K562 (cell line): ENCODE measurements around the gene ZBTB47. TPM values are rescaled to one million over a fixed set of nuclear protein-coding genes. Genes with fewer than 3 reads are reported as not detected.

Source experiments
- ATAC-seq: fragments of 200-7000 bp; cut with Tn5 transposase; 3 replicates; pipeline ENCODE4 v1.9.1; 2020; ENCODE audit warnings: moderate library complexity
- BruUV-seq: library from RNA; stranded (reverse); fragments of 400-500 nt; replicated peaks from 2 replicates; lab custom pipeline; 2021; lab: Mats Ljungman, UMichigan
- CTCF ChIA-PET: fragments of 300-600 bp; formaldehyde crosslinking; extraction: SDS; loops from one replicate; lab custom pipeline; 2021; ENCODE audit warnings: low intra/inter-chr PET ratio; lab: Yijun Ruan, JAX
- POLR2A ChIA-PET: fragments of 300-600, 350-650 bp; sonication (Branson Sonifier 250); formaldehyde crosslinking; extraction: SDS; loops from one replicate; lab custom pipeline; 2021; ENCODE audit warnings: antibody characterized with exemption, inconsistent platforms; lab: Yijun Ruan, JAX
- DNase-seq, 4 experiments: peaks; one replicate each; pipeline versions ENCODE4 v3.0.0 to v3.0.0-alpha.2; 2011 to 2018; ENCODE audit warnings: low spot score in 3 of 4, mixed read lengths in 3 of 4; ENCODE audit errors: extremely low read depth in 1 of 4
- FAIRE-seq: peaks from 2 replicates; lab custom pipeline; 2011; peaks lifted over from hg19 to GRCh38; lab: Jason Lieb, UNC
- H2AFZ ChIP-seq: 2 replicates; pipeline ENCODE4 v1.6.0; 2011; ENCODE audit warnings: low read depth, low read length, control low read depth, inconsistent platforms
- H3K27ac ChIP-seq: fragments of 200-600 bp; 3 replicates; pipeline ENCODE4 v1.8.0; 2011; ENCODE audit warnings: low read depth, mild to moderate bottlenecking, control low read depth, inconsistent platforms, low read length, moderate library complexity, mixed read lengths; ENCODE audit errors: extremely low read depth
- H3K27me3 ChIP-seq, 2 experiments: fragments of 300-600 bp in 1 of 2; 2 replicates in 1 of 2; 3 replicates in 1 of 2; pipeline versions ENCODE4 v1.6.0 to v1.8.0; 2011; ENCODE audit warnings: inconsistent platforms in 2 of 2, low read length in 2 of 2, mild to moderate bottlenecking in 1 of 2, mixed read lengths in 1 of 2, moderate library complexity in 1 of 2; ENCODE audit not compliant: control insufficient read depth in 2 of 2, insufficient read depth in 2 of 2
- H3K36me3 ChIP-seq: fragments of 300-600 bp; 3 replicates; pipeline ENCODE4 v1.8.0; 2011; ENCODE audit warnings: mild to moderate bottlenecking, low read length, inconsistent platforms; ENCODE audit not compliant: control insufficient read depth, insufficient read depth
- H3K4me1 ChIP-seq, 2 experiments: fragments of 200-600 bp in 1 of 2; replicated peaks in 1 of 2; 2 replicates in 1 of 2; 3 replicates in 1 of 2; pipeline versions ENCODE4 v1.5.1 to v1.8.0; 2011; ENCODE audit warnings: inconsistent platforms in 2 of 2, low read length in 2 of 2, mild to moderate bottlenecking in 1 of 2, mixed read lengths in 1 of 2, moderate library complexity in 1 of 2; ENCODE audit not compliant: control insufficient read depth in 2 of 2, insufficient read depth in 2 of 2
- H3K4me2 ChIP-seq: 2 replicates; pipeline ENCODE4 v1.6.1; 2011; ENCODE audit warnings: low read length, control low read depth, inconsistent platforms, mixed read lengths; ENCODE audit not compliant: insufficient read depth
- H3K4me3 ChIP-seq: fragments of 200-600 bp; sonication (generic), shearing (Covaris generic); 2 replicates; pipeline ENCODE4 v1.5.1; 2016; ENCODE audit warnings: control low read depth, inconsistent platforms
- H3K79me2 ChIP-seq: fragments of 200-600 bp; 3 replicates; pipeline ENCODE4 v1.8.0; 2011; ENCODE audit warnings: low read length, inconsistent platforms; ENCODE audit not compliant: control insufficient read depth, insufficient read depth
- H3K9ac ChIP-seq, 2 experiments: 2 replicates each; pipeline versions ENCODE4 v1.6.0 to v1.6.1; 2011; ENCODE audit warnings: low read depth in 2 of 2, low read length in 2 of 2, control low read depth in 1 of 2, inconsistent platforms in 1 of 2, mild to moderate bottlenecking in 1 of 2, mixed read lengths in 1 of 2; ENCODE audit not compliant: insufficient read depth in 1 of 2
- H3K9me1 ChIP-seq: one replicate; pipeline ENCODE4 v1.6.0; 2011; ENCODE audit warnings: inconsistent platforms, mild to moderate bottlenecking, low read length, moderate library complexity; ENCODE audit not compliant: control insufficient read depth, insufficient read depth
- H3K9me3 ChIP-seq: replicated peaks from 2 replicates; pipeline ENCODE4 v1.5.1; 2011; ENCODE audit warnings: low read depth, low read length, inconsistent platforms; ENCODE audit not compliant: control insufficient read depth, insufficient read depth
- H4K20me1 ChIP-seq: replicated peaks from 2 replicates; pipeline ENCODE4 v1.6.1; 2011; ENCODE audit warnings: low read length, inconsistent platforms, mixed read lengths; ENCODE audit not compliant: control insufficient read depth, insufficient read depth
- CTCF ChIP-seq, 3 experiments: IDR thresholded peaks in 2 of 3; conservative IDR thresholded peaks in 1 of 3; 2 replicates each; pipeline ENCODE4 v1.5.1; 2011 to 2012; ENCODE audit warnings: low read length in 3 of 3, mild to moderate bottlenecking in 3 of 3, control low read depth in 2 of 3, improper control_type of control experiment in 1 of 3, inconsistent platforms in 1 of 3, low read depth in 1 of 3, mixed read lengths in 1 of 3, moderate library complexity in 1 of 3; ENCODE audit not compliant: insufficient read depth in 2 of 3
- NFIC ChIP-seq: fragments of 450-650 bp; IDR thresholded peaks from 2 replicates; pipeline ENCODE4 v1.6.1; 2017; ENCODE audit warnings: mild to moderate bottlenecking, inconsistent platforms
- WGBS: fragments of 100-300 bp; shearing (Covaris generic); methylation state at CpG from one replicate; pipeline ENCODE4 v1.1.6; 2016; ENCODE audit warnings: low coverage, mixed read lengths; ENCODE audit not compliant: insufficient coverage; ENCODE audit errors: missing lambda C conversion rate; 5-methylcytosine and 5-hydroxymethylcytosine counted together
- in situ Hi-C: fragments of 300-500 bp; cut with MboI; formaldehyde crosslinking; loops from 4 replicates; pipeline ENCODE4 v1.15.0; 2018; ENCODE audit warnings: inconsistent platforms, mixed read lengths
- intact Hi-C: fragments of 100-400 bp; cut with micrococcal nuclease; formaldehyde crosslinking; loops from 2 replicates; pipeline ENCODE4 v1.14.2; 2022
- polyA plus RNA-seq, 8 experiments: library from polyadenylated mRNA; depleted of rRNA in 4 of 8; stranded (reverse) in 5 of 8; unstranded in 3 of 8; fragments of >200 nt; fragmentation: Nextera tagmentation in 2 of 8; fragmentation: Illumina TruSeq in 1 of 8; extraction: Ambion mirVana in 2 of 8; extraction: Trizol in 1 of 8; gene quantifications; 2 replicates each; pipeline versions ENCODE4 v1.2.1 to v1.2.3, GENCODE V29; 2011 to 2014; ENCODE audit warnings: inconsistent platforms in 1 of 8, missing spikeins in 1 of 8
- total RNA-seq, 7 experiments: library from RNA; depleted of rRNA in 6 of 7; stranded (reverse); fragments of >200 nt in 6 of 7; fragmentation: Illumina TruSeq in 2 of 7; extraction: Trizol in 2 of 7; gene quantifications; 2 replicates each; pipeline versions ENCODE4 v1.2.1 to v1.2.3, GENCODE V29; 2011 to 2021; ENCODE audit warnings: low replicate concordance in 1 of 7

The ZBTB47 gene
- total and polyA plus RNA-seq, 9 of the 15 experiments (the other 6 are each of a cell fraction or from before 2014, with no cell fraction given): 0.11 to 4.6 (median 1.7) TPM; not detected in 1

- intact Hi-C loops (no loop called here), in situ Hi-C loops (no loop called here)
- Histone ChIP-seq H3K36me3 (no peaks in the 10 kb centered on the region), H3K4me1 (peaks cover 0 to 13% of the 10 kb centered on the region in 2 experiments; a peak in 2 of 5 replicates), H3K4me2 (no peak overlapping the region), H2AFZ (no peak overlapping the region), H3K9me3 (no peaks in the 10 kb centered on the region)
- no TSS peak for BruUV-seq
- FAIRE-seq: no peak
- CTCF ChIA-PET: interaction anchor here (0.6 kb wide), 1 partner anchor 87 kb away, joined by 4 read pairs; no protein-coding TSS in a partner anchor
- peak in 1 of 3 experiments; percentile 19; a peak in 1 of 6 replicates for TF ChIP-seq CTCF (IDR thresholded peaks at IDR 0.05 in 2 of 3, conservative IDR thresholded peaks at IDR 0.05 in 1 of 3; ENCODE audit: insufficient read depth in 2 of 3, low read depth in 1 of 3, low read length in 3 of 3)
- TF ChIP-seq NFIC: no peak
- TF ChIP-seq, all 486 proteins: peak for 1
- no peaks in the 10 kb centered on the region for H3K79me2 ChIP-seq
- DNase-seq: no peak
- WGBS: under 1% methylated on average over 10 of the region's 10 CpGs
- peak; percentile 46 for ATAC-seq
- H3K9ac ChIP-seq: no peak overlapping the region
- POLR2A ChIA-PET: interaction anchor here (0.6 kb wide), 1 partner anchor 52 kb away, joined by 4 read pairs; no protein-coding TSS in a partner anchor
- peaks cover 24 to 72% of the 10 kb centered on the region in 2 experiments for H3K27me3 ChIP-seq
- peaks cover 19% of the 10 kb centered on the region; the same call in 1 of the 2 replicates for H4K20me1 ChIP-seq
- H3K9me1 ChIP-seq: peaks cover 5% of the 10 kb centered on the region
- no peak overlapping the region for H3K4me3 ChIP-seq
- H3K27ac ChIP-seq: no peak overlapping the region
These were observed 37.5 kb downstream of the ZBTB47 start for GRCh38 chr3:42690766-42691680.
